HepG2 (cell line): Measurements from ENCODE around the gene PHACTR1. TPM values are rescaled to one million over a fixed set of nuclear protein-coding genes. Genes with fewer than 3 reads are reported as not detected.

Experiments
- ATAC-seq: fragments of 200-7000 bp; cut with Tn5 transposase; 3 replicates; pipeline ENCODE4 v1.9.1; 2020; ENCODE audit warnings: mild to moderate bottlenecking, moderate library complexity
- BruUV-seq: library from RNA; stranded (reverse); fragments of 400-500 nt; replicated peaks from 2 replicates; lab custom pipeline; 2021; lab: Mats Ljungman, UMichigan
- CTCF ChIA-PET: fragments of 300-600 bp; formaldehyde crosslinking; extraction: SDS; loops from one replicate; lab custom pipeline; 2021; ENCODE audit warnings: low total read pairs, inconsistent platforms, low intra/inter-chr PET ratio; lab: Yijun Ruan, JAX
- POLR2A ChIA-PET: fragments of 350-600 bp; sonication (Branson Sonifier 250); formaldehyde crosslinking; loops from one replicate; lab custom pipeline; 2020; ENCODE audit warnings: antibody characterized with exemption, inconsistent platforms; lab: Yijun Ruan, JAX
- DNase-seq: peaks from one replicate; pipeline ENCODE4 v3.0.0-alpha.2; 2015; ENCODE audit warnings: low spot score
- FAIRE-seq: peaks from 3 replicates; lab custom pipeline; 2011; peaks lifted over from hg19 to GRCh38; lab: Jason Lieb, UNC
- H2AFZ ChIP-seq: one replicate; pipeline ENCODE4 v1.6.1; 2011; ENCODE audit warnings: low read length, inconsistent platforms
- H3K27ac ChIP-seq: fragments of 300-600 bp; 3 replicates; pipeline ENCODE4 v1.8.0; 2011; ENCODE audit warnings: mixed run types, mild to moderate bottlenecking, mixed read lengths, low read length, inconsistent platforms; ENCODE audit not compliant: insufficient read depth; ENCODE audit errors: extremely low read length
- H3K27me3 ChIP-seq, 2 experiments: fragments of 200-600 bp in 1 of 2; 2 replicates in 1 of 2; 3 replicates in 1 of 2; pipeline versions ENCODE4 v1.6.0 to v1.8.0; 2011; ENCODE audit warnings: low read length in 2 of 2, mild to moderate bottlenecking in 2 of 2, moderate library complexity in 2 of 2, inconsistent platforms in 1 of 2; ENCODE audit not compliant: insufficient read depth in 2 of 2, control insufficient read depth in 1 of 2
- H3K36me3 ChIP-seq, 2 experiments: fragments of 200-600 bp in 1 of 2; replicated peaks in 1 of 2; 2 replicates in 1 of 2; 3 replicates in 1 of 2; pipeline versions ENCODE4 v1.5.1 to v1.8.0; 2011; ENCODE audit warnings: low read length in 2 of 2, inconsistent platforms in 1 of 2; ENCODE audit not compliant: insufficient read depth in 2 of 2, control insufficient read depth in 1 of 2
- H3K4me1 ChIP-seq: 2 replicates; pipeline ENCODE4 v1.5.1; 2012; ENCODE audit warnings: low read length, inconsistent platforms; ENCODE audit not compliant: insufficient read depth
- H3K4me2 ChIP-seq: 2 replicates; pipeline ENCODE4 v1.6.0; 2011; ENCODE audit warnings: low read depth, low read length, inconsistent platforms
- H3K4me3 ChIP-seq, 3 experiments: fragments of 200-600 bp in 1 of 3; sonication (generic), shearing (Covaris generic) in 1 of 3; replicated peaks in 1 of 3; 2 replicates each; pipeline ENCODE4 v1.5.1; 2011 to 2016; ENCODE audit warnings: low read length in 3 of 3, inconsistent platforms in 2 of 3, low read depth in 2 of 3, mild to moderate bottlenecking in 2 of 3, control low read depth in 1 of 3, mixed read lengths in 1 of 3; ENCODE audit not compliant: insufficient read depth in 1 of 3
- H3K79me2 ChIP-seq: one replicate; pipeline ENCODE4 v1.6.1; 2011; ENCODE audit warnings: low read length, inconsistent platforms; ENCODE audit not compliant: insufficient read depth
- H3K9ac ChIP-seq: 2 replicates; pipeline ENCODE4 v1.6.0; 2011; ENCODE audit warnings: mild to moderate bottlenecking, low read depth, low read length, inconsistent platforms; ENCODE audit not compliant: insufficient read depth
- H3K9me3 ChIP-seq: 2 replicates; pipeline ENCODE4 v1.5.1; 2012; ENCODE audit warnings: mild to moderate bottlenecking, low read length
- H4K20me1 ChIP-seq: 2 replicates; pipeline ENCODE4 v1.6.0; 2011; ENCODE audit warnings: inconsistent platforms, mild to moderate bottlenecking, low read length, moderate library complexity; ENCODE audit not compliant: insufficient read depth
- ARID4A ChIP-seq: sonication (generic); formaldehyde crosslinking; IDR thresholded peaks from 2 replicates; pipeline ENCODE4 v1.5.0; 2020; ENCODE audit warnings: mild to moderate bottlenecking, missing genetic modification reagents, borderline replicate concordance
- CENPBD1 ChIP-seq: sonication (generic); formaldehyde crosslinking; IDR thresholded peaks from 2 replicates; pipeline ENCODE4 v1.8.0; 2022; ENCODE audit warnings: missing genetic modification reagents, low read depth, mild to moderate bottlenecking, borderline replicate concordance
- FLYWCH1 ChIP-seq: sonication (generic); formaldehyde crosslinking; IDR thresholded peaks from 2 replicates; pipeline ENCODE4 v1.8.1; 2023; ENCODE audit warnings: mild to moderate bottlenecking, missing genetic modification reagents
- GATAD1 ChIP-seq: IDR thresholded peaks from 2 replicates; pipeline ENCODE4 v1.6.1; 2016; ENCODE audit warnings: missing genetic modification reagents, missing compliant biosample characterization
- GFI1 ChIP-seq: sonication (generic); formaldehyde crosslinking; IDR thresholded peaks from 2 replicates; pipeline ENCODE4 v1.5.0; 2020; ENCODE audit warnings: missing genetic modification reagents, mild to moderate bottlenecking, borderline replicate concordance
- NR3C1 ChIP-seq: sonication (generic); formaldehyde crosslinking; IDR thresholded peaks from 2 replicates; pipeline ENCODE4 v1.4.0; 2020; ENCODE audit warnings: missing genetic modification reagents
- RELA ChIP-seq: sonication (generic); formaldehyde crosslinking; IDR thresholded peaks from 2 replicates; pipeline ENCODE4 v1.4.0; 2020; ENCODE audit warnings: missing genetic modification reagents
- RFX3 ChIP-seq: IDR thresholded peaks from 2 replicates; pipeline ENCODE4 v1.6.1; 2016; ENCODE audit warnings: missing biosample characterization, missing genetic modification reagents
- TARDBP ChIP-seq: sonication (generic); formaldehyde crosslinking; IDR thresholded peaks from 2 replicates; pipeline ENCODE4 v1.8.0; 2022; ENCODE audit warnings: mild to moderate bottlenecking, missing genetic modification reagents
- ZNF124 ChIP-seq: sonication (generic); formaldehyde crosslinking; IDR thresholded peaks from 2 replicates; pipeline ENCODE4 v1.4.0; 2020; ENCODE audit warnings: missing genetic modification reagents
- WGBS: methylation state at CpG from one replicate; pipeline ENCODE4 v1.1.6; 2017; ENCODE audit warnings: low lambda C conversion rate; 5-methylcytosine and 5-hydroxymethylcytosine counted together
- in situ Hi-C: cut with HindIII; loops from 2 replicates; pipeline ENCODE4 v1.10.0; 2017; ENCODE audit warnings: low pct_unique_long_range_greater_than_20kb; ENCODE audit not compliant: extremely low pct_ligation_motif_present
- intact Hi-C: fragments of 100-400 bp; cut with micrococcal nuclease; formaldehyde crosslinking; loops from one replicate; pipeline ENCODE4 v1.10.0; 2022; ENCODE audit not compliant: unreplicated experiment
- polyA plus RNA-seq, 8 experiments: library from polyadenylated mRNA; depleted of rRNA in 3 of 8; stranded (reverse) in 7 of 8; unstranded in 1 of 8; fragments of >200 nt; fragmentation: Illumina TruSeq in 4 of 8; extraction: Trizol in 4 of 8; gene quantifications; 2 replicates each; pipeline versions ENCODE4 v1.2.1 to v1.2.3, GENCODE V29; 2011 to 2016; ENCODE audit warnings: low read depth in 4 of 8, missing spikeins in 1 of 8, mixed read lengths in 1 of 8; ENCODE audit not compliant: insufficient read depth in 1 of 8
- total RNA-seq, 5 experiments: library from RNA; depleted of rRNA; stranded (reverse); fragments of >200 nt; fragmentation: Illumina TruSeq; extraction: Trizol; gene quantifications; 2 replicates each; pipeline ENCODE4 v1.2.3, GENCODE V29; 2016; ENCODE audit warnings: low read depth in 1 of 5

Gene PHACTR1
- total and polyA plus RNA-seq, 2 of the 13 experiments (the other 11 are each of a cell fraction or from before 2014, with no cell fraction given), result 0.09 TPM; not detected in 1

GRCh38 chr6:13284646-13285045 is 568.1 kb downstream of the PHACTR1 start:
- ATAC-seq, result no peak
- BruUV-seq, result no TSS peak
- in situ Hi-C loops, result no loop called here
- FAIRE-seq, result no peak
- Histone ChIP-seq H3K9me3 (peaks cover 28% of the 10 kb centered on the region), H3K4me1 (peaks cover 28% of the 10 kb centered on the region), H3K9ac (no peak overlapping the region), H3K4me2 (no peak overlapping the region), H3K36me3 (no peaks in the 10 kb centered on the region), H3K79me2 (no peaks in the 10 kb centered on the region), H3K27me3 (no peaks in the 10 kb centered on the region), H3K27ac (no peak overlapping the region), H2AFZ (no peak overlapping the region), H3K4me3 (no peak overlapping the region), H4K20me1 (no peaks in the 10 kb centered on the region)
- intact Hi-C loops, result no loop called here
- CTCF ChIA-PET, result no interaction called here
- no peak for TF ChIP-seq CENPBD1 (CRISPR knock-in tag)
- TF ChIP-seq NR3C1 (CRISPR knock-in tag), result no peak
- no peak for TF ChIP-seq TARDBP (CRISPR knock-in tag)
- no peak for TF ChIP-seq GATAD1 (CRISPR knock-in tag)
- DNase-seq, result no peak
- WGBS, result 84% methylated on average over 6 of the region's 6 CpGs
- POLR2A ChIA-PET, result interaction anchor here (0.8 kb wide), 1 partner anchor 44 kb away, joined by 3 read pairs; the partner anchor contains the start of gene TBC1D7

DNA sequence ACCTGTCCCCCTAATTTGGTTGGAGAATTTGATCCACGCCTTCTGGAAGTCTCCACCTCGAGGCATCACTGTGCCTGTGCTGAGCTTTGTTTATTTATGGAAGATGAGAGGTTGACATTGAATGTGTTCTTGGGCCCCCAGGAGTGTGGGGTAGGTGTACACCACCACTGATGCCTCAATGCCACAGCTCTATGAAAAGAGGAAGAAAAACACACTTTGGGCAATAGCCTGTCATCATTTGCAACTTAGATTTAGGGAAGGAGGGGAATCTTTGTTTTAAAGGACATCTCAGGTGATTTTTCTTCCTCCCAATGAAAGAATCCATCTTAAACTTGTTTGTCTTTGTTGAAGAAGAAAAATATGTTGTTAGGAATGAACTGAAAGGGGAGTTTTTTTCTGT is 569.1 kb downstream of the PHACTR1 start:
- CTCF ChIA-PET, result no interaction called here

More for the DNA sequence above, 569.1 kb downstream of the PHACTR1 start:
- H3K4me2 ChIP-seq, result no peak overlapping the region
- H3K4me3 ChIP-seq, result no peak overlapping the region
- no peaks in the 10 kb centered on the region for H3K79me2 ChIP-seq
- H3K27ac ChIP-seq, result no peak overlapping the region
- no peak overlapping the region for H3K9ac ChIP-seq
- BruUV-seq, result no TSS peak
- ATAC-seq, result no peak
- H4K20me1 ChIP-seq, result no peaks in the 10 kb centered on the region
- POLR2A ChIA-PET, result interaction anchor here (0.8 kb wide), 1 partner anchor 43 kb away, joined by 3 read pairs; the partner anchor contains the start of gene TBC1D7
- peaks cover 35% of the 10 kb centered on the region for H3K4me1 ChIP-seq
- H2AFZ ChIP-seq, result no peak overlapping the region
- intact Hi-C loops, result no loop called here
- DNase-seq, result no peak
- peaks cover 28% of the 10 kb centered on the region for H3K9me3 ChIP-seq
- WGBS, result 81% methylated on average over 2 of the region's 2 CpGs
- TF ChIP-seq FLYWCH1 (CRISPR knock-in tag) (no peak), RFX3 (CRISPR knock-in tag) (no peak), RELA (no peak), ARID4A (CRISPR knock-in tag) (no peak), ZNF124 (CRISPR knock-in tag) (no peak), GFI1 (CRISPR knock-in tag) (no peak)
- TF ChIP-seq, all 625 proteins: peak for 0
- in situ Hi-C loops, result no loop called here
- FAIRE-seq, result no peak
- H3K27me3 ChIP-seq, result no peaks in the 10 kb centered on the region
- H3K36me3 ChIP-seq, result no peaks in the 10 kb centered on the region
